CD4-positive, CD25-positive, alpha-beta regulatory T cell (primary cell): ENCODE measurements around the gene KLHL3. TPM values are rescaled to one million over a fixed set of nuclear protein-coding genes. Genes with fewer than 3 reads are reported as not detected.

ENCODE experiments used
- ATAC-seq, 2 donors: fragments of 150-1000 bp; cut with Tn5 transposase; one replicate each; pipeline ENCODE4 v1.10.0; 2021; ENCODE audit warnings: low read depth in 2 of 2, moderate number of reproducible peaks in 2 of 2, moderate library complexity in 1 of 2
- DNase-seq, 3 donors: peaks; one replicate each; pipeline versions ENCODE4 v3.0.0 to v3.0.0-alpha.2; 2012 to 2022; ENCODE audit warnings: mixed read lengths in 1 of 3
- H3K27ac ChIP-seq: one replicate; pipeline ENCODE4 v1.7.0; 2013; ENCODE audit warnings: mild to moderate bottlenecking, low read length; ENCODE audit not compliant: insufficient read depth, poor library complexity, severe bottlenecking
- H3K27me3 ChIP-seq: one replicate; pipeline ENCODE4 v1.7.0; 2013; ENCODE audit warnings: low read length; ENCODE audit not compliant: control insufficient read depth, insufficient read depth
- H3K36me3 ChIP-seq: one replicate; pipeline ENCODE4 v1.7.0; 2013; ENCODE audit warnings: mild to moderate bottlenecking, low read length, moderate library complexity; ENCODE audit not compliant: control insufficient read depth, insufficient read depth
- H3K4me1 ChIP-seq: 2 replicates; pipeline ENCODE4 v1.7.0; 2013; ENCODE audit warnings: mild to moderate bottlenecking, low read length; ENCODE audit not compliant: insufficient read depth, control insufficient read depth, poor library complexity, severe bottlenecking
- H3K4me3 ChIP-seq: one replicate; pipeline ENCODE4 v1.7.0; 2013; ENCODE audit warnings: low read depth, mild to moderate bottlenecking, low read length, moderate library complexity
- H3K9me3 ChIP-seq, 2 experiments: 1 replicate in 1 of 2; 2 replicates in 1 of 2; pipeline ENCODE4 v1.7.0; 2013; ENCODE audit warnings: low read length in 2 of 2, mild to moderate bottlenecking in 1 of 2, moderate library complexity in 1 of 2; ENCODE audit not compliant: control insufficient read depth in 2 of 2
- H3K27ac Mint-ChIP-seq, 3 donors: one replicate each; pipeline ENCODE4 v1.8.0; 2020 to 2022; ENCODE audit warnings: mild to moderate bottlenecking in 3 of 3, mixed read lengths in 3 of 3, moderate library complexity in 2 of 3
- H3K27me3 Mint-ChIP-seq: one replicate; pipeline ENCODE4 v1.8.0; 2022; ENCODE audit warnings: mild to moderate bottlenecking, mixed read lengths
- H3K36me3 Mint-ChIP-seq: one replicate; pipeline ENCODE4 v1.8.0; 2020; ENCODE audit warnings: mixed read lengths
- H3K4me1 Mint-ChIP-seq, 4 donors: one replicate each; pipeline ENCODE4 v1.8.0; 2020 to 2022; ENCODE audit warnings: mixed read lengths in 4 of 4, mild to moderate bottlenecking in 1 of 4
- H3K4me3 Mint-ChIP-seq, 4 donors: one replicate each; pipeline ENCODE4 v1.8.0; 2020 to 2022; ENCODE audit warnings: mild to moderate bottlenecking in 4 of 4, mixed read lengths in 4 of 4, moderate library complexity in 3 of 4
- H3K9me3 Mint-ChIP-seq, 7 donors: one replicate each; pipeline ENCODE4 v1.8.0; 2020 to 2022; ENCODE audit warnings: mixed read lengths in 7 of 7, mild to moderate bottlenecking in 3 of 7, moderate library complexity in 2 of 7
- polyA plus RNA-seq, 4 donors: library from polyadenylated mRNA; unstranded; fragments of 300-500 nt; fragmentation: Illumina TruSeq; gene quantifications; one replicate each; pipeline ENCODE4 v1.2.3, GENCODE V29; 2021
- total RNA-seq: library from RNA; stranded (reverse); gene quantifications from one replicate; pipeline ENCODE4 v1.2.3, GENCODE V29; 2022

The KLHL3 gene
- total and polyA plus RNA-seq, 5 donors from 2014 or later = 2.8 to 24.4 (median 5.7) TPM

GRCh38 chr5:137596941-137597340 lies 138.9 kb downstream of the KLHL3 start:
- Mint-ChIP-seq H3K9me3 (peaks cover 0 to 6% (median 0%) of the 10 kb centered on the region in 7 donors), H3K27me3 (peaks cover 36% of the 10 kb centered on the region), H3K4me1 (no peaks in the 10 kb centered on the region), H3K36me3 (no peaks in the 10 kb centered on the region), H3K4me3 (no peak overlapping the region), H3K27ac (no peak overlapping the region)
- H3K36me3 ChIP-seq = no peaks in the 10 kb centered on the region
- H3K4me1 ChIP-seq = no peaks in the 10 kb centered on the region
- no peak overlapping the region for H3K27ac ChIP-seq
- no peak for ATAC-seq
- H3K9me3 ChIP-seq = peaks cover 0 to 5% of the 10 kb centered on the region in 2 experiments
- H3K27me3 ChIP-seq = peaks cover 10% of the 10 kb centered on the region
- H3K4me3 ChIP-seq = no peak overlapping the region
- DNase-seq = no peak

- DNase-seq (no peak), ATAC-seq (no peak)
- Mint-ChIP-seq H3K9me3 (peaks cover 0 to 11% (median 3%) of the 10 kb centered on the region in 7 donors), H3K36me3 (no peaks in the 10 kb centered on the region), H3K27ac (no peak overlapping the region), H3K27me3 (peaks cover 40% of the 10 kb centered on the region), H3K4me1 (no peaks in the 10 kb centered on the region), H3K4me3 (no peak overlapping the region)
- Histone ChIP-seq H3K9me3 (peaks cover 0 to 5% of the 10 kb centered on the region in 2 experiments), H3K27me3 (peaks cover 10% of the 10 kb centered on the region), H3K36me3 (no peaks in the 10 kb centered on the region), H3K4me3 (no peak overlapping the region), H3K27ac (no peak overlapping the region), H3K4me1 (no peaks in the 10 kb centered on the region)
Observed at GRCh38 chr5:137595396-137596079, 140.4 kb downstream of the KLHL3 start.

- H3K4me1 ChIP-seq = no peaks in the 10 kb centered on the region
- H3K36me3 Mint-ChIP-seq = no peaks in the 10 kb centered on the region
- no peak overlapping the region for H3K4me3 ChIP-seq
- H3K9me3 ChIP-seq = peaks cover 0 to 5% of the 10 kb centered on the region in 2 experiments
- H3K4me1 Mint-ChIP-seq = no peaks in the 10 kb centered on the region
- no peak overlapping the region for H3K4me3 Mint-ChIP-seq
- no peak overlapping the region for H3K27ac ChIP-seq
- H3K36me3 ChIP-seq = no peaks in the 10 kb centered on the region
- no peak for DNase-seq
- no peak for ATAC-seq
- peaks cover 0 to 11% (median 3%) of the 10 kb centered on the region in 7 donors for H3K9me3 Mint-ChIP-seq
- H3K27me3 Mint-ChIP-seq = peaks cover 37% of the 10 kb centered on the region
- no peak overlapping the region for H3K27ac Mint-ChIP-seq
- peaks cover 7% of the 10 kb centered on the region for H3K27me3 ChIP-seq
Observed at GRCh38 chr5:137594717-137595116, 141.2 kb downstream of the KLHL3 start.

- no peaks in the 10 kb centered on the region for H3K36me3 ChIP-seq
- peaks cover 11% of the 10 kb centered on the region for H3K27me3 ChIP-seq
- no peak for DNase-seq
- ATAC-seq = no peak
- no peak overlapping the region for H3K27ac Mint-ChIP-seq
- H3K9me3 ChIP-seq = peaks cover 0 to 5% of the 10 kb centered on the region in 2 experiments
- H3K36me3 Mint-ChIP-seq = no peaks in the 10 kb centered on the region
- H3K27ac ChIP-seq = no peak overlapping the region
- H3K27me3 Mint-ChIP-seq = peaks cover 35% of the 10 kb centered on the region
- H3K4me3 ChIP-seq = no peak overlapping the region
- H3K4me1 ChIP-seq = no peaks in the 10 kb centered on the region
- peaks cover 0 to 6% (median 1%) of the 10 kb centered on the region in 4 donors for H3K4me1 Mint-ChIP-seq
- peaks cover 0 to 14% (median 3%) of the 10 kb centered on the region in 7 donors for H3K9me3 Mint-ChIP-seq
- H3K4me3 Mint-ChIP-seq = no peak overlapping the region
Observed at GRCh38 chr5:137592317-137592716, 143.6 kb downstream of the KLHL3 start.

- peaks cover 44% of the 10 kb centered on the region for H3K27me3 Mint-ChIP-seq
- no peak overlapping the region for H3K4me3 ChIP-seq
- no peak overlapping the region for H3K27ac ChIP-seq
- peaks cover 10% of the 10 kb centered on the region for H3K27me3 ChIP-seq
- peaks cover 0 to 14% (median 3%) of the 10 kb centered on the region in 7 donors for H3K9me3 Mint-ChIP-seq
- DNase-seq (peak in 1 of 3 donors; percentile 11), ATAC-seq (no peak)
- H3K36me3 ChIP-seq = no peaks in the 10 kb centered on the region
- peak overlapping the region in 1 of 3 donors; percentile 32 for H3K27ac Mint-ChIP-seq
- H3K4me3 Mint-ChIP-seq = no peak overlapping the region
- no peaks in the 10 kb centered on the region for H3K4me1 ChIP-seq
- peaks cover 0 to 6% (median 1%) of the 10 kb centered on the region in 4 donors for H3K4me1 Mint-ChIP-seq
- no peaks in the 10 kb centered on the region for H3K36me3 Mint-ChIP-seq
- peaks cover 0 to 5% of the 10 kb centered on the region in 2 experiments for H3K9me3 ChIP-seq
Observed at GRCh38 chr5:137589185-137589584, 146.7 kb downstream of the KLHL3 start.

- Histone ChIP-seq H3K4me1 (no peaks in the 10 kb centered on the region), H3K27me3 (peaks cover 5% of the 10 kb centered on the region), H3K36me3 (no peaks in the 10 kb centered on the region), H3K27ac (no peak overlapping the region), H3K4me3 (no peak overlapping the region), H3K9me3 (peaks cover 0 to 5% of the 10 kb centered on the region in 2 experiments)
- Mint-ChIP-seq H3K36me3 (no peaks in the 10 kb centered on the region), H3K4me1 (peaks cover 0 to 6% (median 1%) of the 10 kb centered on the region in 4 donors), H3K27ac (no peak overlapping the region), H3K4me3 (no peak overlapping the region), H3K9me3 (peaks cover 0 to 14% (median 3%) of the 10 kb centered on the region in 7 donors), H3K27me3 (peaks cover 45% of the 10 kb centered on the region)
- DNase-seq = no peak
- no peak for ATAC-seq
Observed at GRCh38 chr5:137587919-137588318, 148.0 kb downstream of the KLHL3 start.

GRCh38 chr5:137584262-137584661 lies 151.6 kb downstream of the KLHL3 start:
- H3K27me3 ChIP-seq = peaks cover 5% of the 10 kb centered on the region
- H3K36me3 Mint-ChIP-seq = no peaks in the 10 kb centered on the region

GRCh38 chr5:137583129-137583528 lies 152.8 kb downstream of the KLHL3 start:
- Mint-ChIP-seq H3K36me3 (no peaks in the 10 kb centered on the region), H3K27me3 (peaks cover 40% of the 10 kb centered on the region), H3K9me3 (peaks cover 0 to 3% (median 0%) of the 10 kb centered on the region in 7 donors), H3K4me1 (peaks cover 0 to 2% (median 0%) of the 10 kb centered on the region in 4 donors), H3K4me3 (no peak overlapping the region), H3K27ac (no peak overlapping the region)
- Histone ChIP-seq H3K4me1 (no peaks in the 10 kb centered on the region), H3K27me3 (peaks cover 1% of the 10 kb centered on the region), H3K36me3 (no peaks in the 10 kb centered on the region), H3K4me3 (no peak overlapping the region), H3K9me3 (no peaks in the 10 kb centered on the region), H3K27ac (no peak overlapping the region)
- ATAC-seq (no peak), DNase-seq (no peak)

More at GRCh38 chr5:137584262-137584661, 151.6 kb downstream of the KLHL3 start:
- peaks cover 46% of the 10 kb centered on the region for H3K27me3 Mint-ChIP-seq
- peaks cover 0 to 7% (median 1%) of the 10 kb centered on the region in 4 donors for H3K4me1 Mint-ChIP-seq
- Histone ChIP-seq H3K36me3 (no peaks in the 10 kb centered on the region), H3K9me3 (no peaks in the 10 kb centered on the region), H3K4me1 (no peaks in the 10 kb centered on the region), H3K27ac (no peak overlapping the region), H3K4me3 (no peak overlapping the region)
- peaks cover 0 to 4% (median 0%) of the 10 kb centered on the region in 7 donors for H3K9me3 Mint-ChIP-seq
- H3K4me3 Mint-ChIP-seq = no peak overlapping the region
- H3K27ac Mint-ChIP-seq = no peak overlapping the region
- DNase-seq (no peak), ATAC-seq (no peak)
